ENCODE data around the gene TACR2. TPM values are rescaled to one million over a fixed set of nuclear protein-coding genes. Genes with fewer than 3 reads are reported as not detected.

The TACR2 gene
- total RNA-seq, 1 donor from 2014 or later, result 0.90 TPM

GRCh38 chr10:69458430-69459100, 41.8 kb upstream of the TACR2 start:
- H3K9me3 ChIP-seq, result no peaks in the 10 kb centered on the region
- H3K27me3 ChIP-seq, result no peaks in the 10 kb centered on the region
- DNase-seq, result peak; percentile 65
- ATAC-seq, result peak; percentile 73
- intact Hi-C loops (cut with DNase I), result no loop called here
- TF ChIP-seq, protein P1, sequence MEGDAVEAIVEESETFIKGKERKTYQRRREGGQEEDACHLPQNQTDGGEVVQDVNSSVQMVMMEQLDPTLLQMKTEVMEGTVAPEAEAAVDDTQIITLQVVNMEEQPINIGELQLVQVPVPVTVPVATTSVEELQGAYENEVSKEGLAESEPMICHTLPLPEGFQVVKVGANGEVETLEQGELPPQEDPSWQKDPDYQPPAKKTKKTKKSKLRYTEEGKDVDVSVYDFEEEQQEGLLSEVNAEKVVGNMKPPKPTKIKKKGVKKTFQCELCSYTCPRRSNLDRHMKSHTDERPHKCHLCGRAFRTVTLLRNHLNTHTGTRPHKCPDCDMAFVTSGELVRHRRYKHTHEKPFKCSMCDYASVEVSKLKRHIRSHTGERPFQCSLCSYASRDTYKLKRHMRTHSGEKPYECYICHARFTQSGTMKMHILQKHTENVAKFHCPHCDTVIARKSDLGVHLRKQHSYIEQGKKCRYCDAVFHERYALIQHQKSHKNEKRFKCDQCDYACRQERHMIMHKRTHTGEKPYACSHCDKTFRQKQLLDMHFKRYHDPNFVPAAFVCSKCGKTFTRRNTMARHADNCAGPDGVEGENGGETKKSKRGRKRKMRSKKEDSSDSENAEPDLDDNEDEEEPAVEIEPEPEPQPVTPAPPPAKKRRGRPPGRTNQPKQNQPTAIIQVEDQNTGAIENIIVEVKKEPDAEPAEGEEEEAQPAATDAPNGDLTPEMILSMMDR (IDR thresholded peaks at IDR 0.05), result no peak
- no peaks in the 10 kb centered on the region for H3K36me3 ChIP-seq
- H3K27ac ChIP-seq, result peak overlapping the region; percentile 73
- H3K4me3 ChIP-seq, result no peak overlapping the region
- peaks cover 34% of the 10 kb centered on the region for H3K4me1 ChIP-seq

DNA sequence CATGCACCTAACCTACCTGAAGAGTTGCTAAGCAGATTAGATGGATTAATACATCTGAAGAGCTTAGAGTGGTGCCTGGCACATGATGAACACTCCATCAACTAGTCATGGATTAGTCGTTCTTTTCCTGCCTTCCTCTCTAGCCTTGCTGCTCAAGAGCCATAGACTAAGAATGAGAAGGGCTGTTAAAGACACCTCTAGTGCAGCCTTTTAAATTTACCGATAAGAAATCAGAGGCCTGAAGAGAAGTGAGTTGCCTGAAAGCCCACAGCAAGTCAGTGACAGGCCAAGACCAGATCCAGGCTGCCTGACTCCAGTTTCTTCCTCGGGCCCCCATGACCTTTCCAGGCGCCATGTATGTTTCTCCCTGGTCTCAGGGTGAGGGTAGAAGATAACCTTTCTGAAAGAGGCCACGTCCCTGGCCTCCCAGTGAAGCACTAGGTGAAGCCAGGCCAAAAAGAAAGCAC, 41.1 kb upstream of the TACR2 start:
- peak; percentile 20 for ATAC-seq
- H3K4me1 ChIP-seq, result peaks cover 35% of the 10 kb centered on the region
- H3K27me3 ChIP-seq, result no peaks in the 10 kb centered on the region
- no peaks in the 10 kb centered on the region for H3K36me3 ChIP-seq
- peak; percentile 28 for DNase-seq
- no peaks in the 10 kb centered on the region for H3K9me3 ChIP-seq
- peak overlapping the region; percentile 73 for H3K27ac ChIP-seq
- intact Hi-C loops (cut with DNase I), result no loop called here
- TF ChIP-seq, protein P1 (IDR thresholded peaks at IDR 0.05), result no peak
- H3K4me3 ChIP-seq, result no peak overlapping the region

DNA sequence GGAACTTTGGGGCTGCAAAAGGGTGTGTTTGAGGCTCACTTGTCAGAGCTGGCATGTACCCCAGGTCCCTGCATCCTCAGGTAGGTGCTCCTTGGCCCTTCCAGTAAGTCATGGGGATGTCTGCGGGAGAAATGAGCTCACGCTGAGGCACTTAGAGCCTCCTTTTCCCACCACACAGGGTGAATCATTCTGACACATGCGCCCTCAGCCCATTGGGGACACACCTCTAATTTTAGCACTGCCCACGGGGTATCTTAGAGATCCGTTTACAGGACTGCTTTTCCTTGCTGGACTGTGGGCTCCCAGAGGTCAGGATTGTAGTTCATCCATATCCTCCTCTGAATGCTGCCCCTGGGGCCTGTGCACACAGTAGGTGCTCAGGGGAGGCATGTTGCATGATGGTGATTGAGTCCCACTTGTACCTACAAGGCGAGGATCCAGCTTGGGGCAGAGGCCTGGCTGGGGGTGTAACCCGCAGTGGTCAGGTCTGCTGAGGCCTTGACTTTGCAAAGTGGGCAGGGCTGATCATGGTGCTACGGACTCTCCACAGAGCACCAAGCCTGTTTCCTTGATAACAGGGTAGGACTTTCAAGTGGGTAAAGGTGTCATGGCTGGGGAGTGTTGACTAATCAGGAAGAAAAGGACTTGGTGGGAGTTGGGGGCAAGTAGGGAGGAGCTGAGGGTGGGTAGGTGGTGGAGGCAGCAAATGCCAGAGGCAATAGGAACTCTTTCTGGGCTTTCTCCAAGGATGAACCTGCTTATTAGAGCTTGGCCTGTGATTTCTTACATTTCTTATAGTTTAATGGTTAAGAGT, 40.4 kb upstream of the TACR2 start:
- intact Hi-C loops (cut with DNase I), result no loop called here
- DNase-seq, result peak; percentile 53
- no peaks in the 10 kb centered on the region for H3K27me3 ChIP-seq
- no peak overlapping the region for H3K4me3 ChIP-seq
- no peaks in the 10 kb centered on the region for H3K9me3 ChIP-seq
- no peaks in the 10 kb centered on the region for H3K36me3 ChIP-seq
- TF ChIP-seq, protein P1 (IDR thresholded peaks at IDR 0.05), result no peak
- no peak for ATAC-seq
- H3K27ac ChIP-seq, result no peak overlapping the region
- H3K4me1 ChIP-seq, result peaks cover 35% of the 10 kb centered on the region

- ATAC-seq, result no peak
- Histone ChIP-seq H3K9me3 (no peaks in the 10 kb centered on the region), H3K4me1 (peaks cover 32% of the 10 kb centered on the region), H3K27me3 (no peaks in the 10 kb centered on the region), H3K27ac (no peak overlapping the region), H3K36me3 (no peaks in the 10 kb centered on the region), H3K4me3 (no peak overlapping the region)
- peak; percentile 9 for DNase-seq
- intact Hi-C loops (cut with DNase I), result no loop called here
- TF ChIP-seq, protein P1 (IDR thresholded peaks at IDR 0.05), result no peak
Observed at GRCh38 chr10:69455006-69455763, 38.5 kb upstream of the TACR2 start.

DNA sequence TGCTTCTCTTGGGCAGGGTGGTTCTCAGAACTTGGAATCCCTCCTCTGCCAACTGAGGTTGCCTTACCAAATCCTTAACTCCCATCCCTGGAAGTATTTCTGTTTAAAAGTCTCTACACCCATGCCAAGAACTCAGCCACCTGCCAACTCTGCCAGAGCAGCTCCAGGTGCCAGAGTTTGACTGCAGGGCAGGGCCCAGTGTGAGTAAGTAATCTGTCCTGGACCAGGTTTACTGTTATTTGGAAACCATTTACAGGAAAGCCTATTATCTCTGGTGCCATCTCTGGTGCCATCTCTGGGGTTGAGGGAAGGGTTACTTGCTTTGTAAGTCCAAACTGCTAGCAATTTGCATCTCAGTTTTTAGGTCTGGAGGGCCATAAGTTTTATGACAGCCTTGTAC, 37.1 kb upstream of the TACR2 start:
- Histone ChIP-seq H3K27ac (no peak overlapping the region), H3K9me3 (no peaks in the 10 kb centered on the region), H3K4me3 (no peak overlapping the region), H3K36me3 (no peaks in the 10 kb centered on the region), H3K27me3 (no peaks in the 10 kb centered on the region), H3K4me1 (peaks cover 42% of the 10 kb centered on the region)
- intact Hi-C loops (cut with DNase I), result no loop called here
- ATAC-seq, result no peak
- TF ChIP-seq, protein P1 (IDR thresholded peaks at IDR 0.05), result no peak
- peak; percentile 35 for DNase-seq

All from upper lobe of right lung (tissue), 1 donor.